ENCODE measurements around the gene SBF2. TPM values are rescaled to one million over a fixed set of nuclear protein-coding genes. Genes with fewer than 3 reads are reported as not detected.

The SBF2 gene
- total and polyA plus RNA-seq, 2 of the 13 experiments (the other 11 are each of a cell fraction or from before 2014, with no cell fraction given), result 24.0 to 45.8 TPM

DNA sequence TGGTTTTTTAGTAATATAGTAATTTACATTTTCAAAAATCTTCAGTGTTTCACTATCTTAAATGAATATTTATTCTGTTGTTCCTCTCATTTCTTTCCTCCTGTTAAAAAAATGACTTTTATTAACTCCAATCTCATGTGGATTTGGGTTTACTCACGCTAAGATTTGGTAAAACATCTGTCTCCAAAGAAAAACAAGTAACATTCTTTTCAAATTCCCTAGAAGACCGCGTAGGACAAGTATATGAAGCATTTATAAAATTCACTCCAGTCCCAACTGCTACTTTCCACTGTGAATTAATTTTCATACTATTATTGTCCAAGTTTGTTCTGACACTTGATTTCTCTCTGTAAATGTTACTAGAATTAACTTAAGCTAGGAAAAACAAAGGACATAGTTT, 26.2 kb downstream of the SBF2 start:
- Histone ChIP-seq H3K4me2 (ENCODE audit: low read depth, low read length) (no peak overlapping the region), H3K27me3 (ENCODE audit: control insufficient read depth in 1 of 2, insufficient read depth in 2 of 2, low read length in 2 of 2) (no peaks in the 10 kb centered on the region), H3K36me3 (replicated peaks in 1 of 2; ENCODE audit: control insufficient read depth in 1 of 2, insufficient read depth in 2 of 2, low read length in 2 of 2) (no peaks in the 10 kb centered on the region), H3K27ac (ENCODE audit: extremely low read length, insufficient read depth, low read length) (no peak overlapping the region), H3K79me2 (ENCODE audit: insufficient read depth, low read length) (peaks cover 2% of the 10 kb centered on the region), H2AFZ (ENCODE audit: low read length) (no peak overlapping the region), H3K4me1 (ENCODE audit: insufficient read depth, low read length) (no peaks in the 10 kb centered on the region), H3K4me3 (replicated peaks in 1 of 3; ENCODE audit: insufficient read depth in 1 of 3, low read depth in 2 of 3, low read length in 3 of 3) (no peak overlapping the region), H4K20me1 (ENCODE audit: insufficient read depth, low read length) (no peaks in the 10 kb centered on the region), H3K9me3 (ENCODE audit: low read length) (no peaks in the 10 kb centered on the region), H3K9ac (ENCODE audit: insufficient read depth, low read depth, low read length) (no peak overlapping the region)
- no peak for ATAC-seq
- in situ Hi-C loops (cut with HindIII; ENCODE audit: extremely low pct_ligation_motif_present, low pct_unique_long_range_greater_than_20kb) (no loop called here), intact Hi-C loops (cut with micrococcal nuclease; ENCODE audit: unreplicated experiment) (no loop called here)
- BruUV-seq (replicated peaks), result no TSS peak
- CTCF ChIA-PET (ENCODE audit: low intra/inter-chr PET ratio, low total read pairs), result no interaction called here
- TF ChIP-seq TEAD2 (CRISPR knock-in tag; IDR thresholded peaks at IDR 0.05), result no peak
- no peak for TF ChIP-seq ZNF768 (CRISPR knock-in tag; IDR thresholded peaks at IDR 0.05)
- TF ChIP-seq, protein P1, sequence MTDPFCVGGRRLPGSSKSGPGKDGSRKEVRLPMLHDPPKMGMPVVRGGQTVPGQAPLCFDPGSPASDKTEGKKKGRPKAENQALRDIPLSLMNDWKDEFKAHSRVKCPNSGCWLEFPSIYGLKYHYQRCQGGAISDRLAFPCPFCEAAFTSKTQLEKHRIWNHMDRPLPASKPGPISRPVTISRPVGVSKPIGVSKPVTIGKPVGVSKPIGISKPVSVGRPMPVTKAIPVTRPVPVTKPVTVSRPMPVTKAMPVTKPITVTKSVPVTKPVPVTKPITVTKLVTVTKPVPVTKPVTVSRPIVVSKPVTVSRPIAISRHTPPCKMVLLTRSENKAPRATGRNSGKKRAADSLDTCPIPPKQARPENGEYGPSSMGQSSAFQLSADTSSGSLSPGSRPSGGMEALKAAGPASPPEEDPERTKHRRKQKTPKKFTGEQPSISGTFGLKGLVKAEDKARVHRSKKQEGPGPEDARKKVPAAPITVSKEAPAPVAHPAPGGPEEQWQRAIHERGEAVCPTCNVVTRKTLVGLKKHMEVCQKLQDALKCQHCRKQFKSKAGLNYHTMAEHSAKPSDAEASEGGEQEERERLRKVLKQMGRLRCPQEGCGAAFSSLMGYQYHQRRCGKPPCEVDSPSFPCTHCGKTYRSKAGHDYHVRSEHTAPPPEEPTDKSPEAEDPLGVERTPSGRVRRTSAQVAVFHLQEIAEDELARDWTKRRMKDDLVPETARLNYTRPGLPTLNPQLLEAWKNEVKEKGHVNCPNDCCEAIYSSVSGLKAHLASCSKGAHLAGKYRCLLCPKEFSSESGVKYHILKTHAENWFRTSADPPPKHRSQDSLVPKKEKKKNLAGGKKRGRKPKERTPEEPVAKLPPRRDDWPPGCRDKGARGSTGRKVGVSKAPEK (CRISPR knock-in tag; IDR thresholded peaks at IDR 0.05; ENCODE audit: borderline replicate concordance), result no peak
- no peak for TF ChIP-seq PTBP1 (IDR thresholded peaks at IDR 0.05; ENCODE audit: low read depth, low read length, poor library complexity, severe bottlenecking)
- TF ChIP-seq HNF4A (CRISPR knock-in tag; IDR thresholded peaks at IDR 0.05), result no peak
- TF ChIP-seq CHD2 (IDR thresholded peaks at IDR 0.05; ENCODE audit: low read depth, low read length), result no peak
- no peak for TF ChIP-seq TAF15 (IDR thresholded peaks at IDR 0.05; ENCODE audit: low read depth, low read length, poor library complexity, severe bottlenecking)
- no peak for TF ChIP-seq THYN1 (CRISPR knock-in tag; IDR thresholded peaks at IDR 0.05; ENCODE audit: borderline replicate concordance, low read depth)
- TF ChIP-seq ZNF160 (CRISPR knock-in tag; IDR thresholded peaks at IDR 0.05), result no peak
- no peak for TF ChIP-seq ASH2L (IDR thresholded peaks at IDR 0.05; ENCODE audit: insufficient read length, low read depth, low read length)
- no peak for TF ChIP-seq NFKBIZ (CRISPR knock-in tag; IDR thresholded peaks at IDR 0.05)
- 97% methylated on average over 3 of the region's 3 CpGs for WGBS (ENCODE audit: low lambda C conversion rate)
- DNase-seq (ENCODE audit: low spot score), result no peak
- FAIRE-seq, result no peak
- POLR2A ChIA-PET, result no interaction called here
